ENCODE data around the gene CHRND. TPM values are rescaled to one million over a fixed set of nuclear protein-coding genes. Genes with fewer than 3 reads are reported as not detected.

Gene CHRND
- total and polyA plus RNA-seq, 2 donors from 2014 or later: not detected

DNA sequence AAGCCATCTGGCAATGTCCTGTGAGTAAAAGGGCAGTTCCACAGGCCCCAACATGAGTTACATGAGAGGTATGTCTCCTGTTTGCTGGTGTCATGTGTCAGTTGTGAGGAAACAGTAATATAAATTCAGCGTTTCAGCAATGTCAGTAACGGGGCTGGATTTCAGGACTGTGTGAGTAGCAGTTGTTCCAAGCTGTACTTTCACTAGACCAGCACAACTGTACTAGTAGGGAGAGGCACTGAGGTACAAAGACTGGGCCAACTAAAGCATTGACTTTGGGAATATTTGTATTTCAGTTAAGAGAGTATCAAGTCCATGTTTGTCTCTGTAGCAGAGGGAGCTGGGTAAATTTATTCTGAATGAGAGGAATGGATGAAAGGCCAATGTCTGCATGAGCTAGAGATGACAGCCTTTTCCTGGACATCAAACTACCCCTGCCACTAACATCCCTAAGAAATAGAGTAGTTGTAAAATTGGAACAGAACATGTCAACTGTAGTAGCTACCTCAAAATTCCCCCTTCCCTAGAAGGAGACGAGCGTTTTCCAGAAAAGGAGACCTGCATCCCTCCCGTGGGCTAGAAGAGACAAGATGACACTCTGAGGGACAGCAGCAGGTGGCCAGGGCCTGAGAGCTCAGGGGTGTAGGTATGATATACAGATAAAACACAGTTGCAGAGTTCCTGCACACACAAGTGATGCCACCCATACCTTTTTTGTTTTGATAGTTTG, 48.9 kb downstream of the CHRND start:
- H3K4me1 ChIP-seq (ENCODE audit: control insufficient read depth in 2 of 3, insufficient read depth in 2 of 3, low read depth in 1 of 3, low read length in 3 of 3): peaks cover 4 to 38% (median 7%) of the 10 kb centered on the region in 3 donors
- peak overlapping the region in 1 of 3 donors; percentile 32 for H3K9ac ChIP-seq (ENCODE audit: low read length in 3 of 3)
- peak overlapping the region in 1 of 3 donors; percentile 39 for H3K4me3 ChIP-seq (ENCODE audit: low read length in 3 of 3)
- peaks cover 0 to 9% (median 0%) of the 10 kb centered on the region in 3 donors for H3K36me3 ChIP-seq (ENCODE audit: control insufficient read depth in 2 of 3, insufficient read depth in 3 of 3, low read length in 3 of 3)
- intact Hi-C loops (cut with DNase I): no loop called here
- no peak overlapping the region for H3K27ac ChIP-seq (ENCODE audit: low read depth in 2 of 2, low read length in 2 of 2)
- DNase-seq (peak in 2 of 5 donors; percentile 43 to 58), FAIRE-seq (no peak)
- no peaks in the 10 kb centered on the region for H3K27me3 ChIP-seq (ENCODE audit: control insufficient read depth, insufficient read depth, low read length)
- TF ChIP-seq, protein P1, sequence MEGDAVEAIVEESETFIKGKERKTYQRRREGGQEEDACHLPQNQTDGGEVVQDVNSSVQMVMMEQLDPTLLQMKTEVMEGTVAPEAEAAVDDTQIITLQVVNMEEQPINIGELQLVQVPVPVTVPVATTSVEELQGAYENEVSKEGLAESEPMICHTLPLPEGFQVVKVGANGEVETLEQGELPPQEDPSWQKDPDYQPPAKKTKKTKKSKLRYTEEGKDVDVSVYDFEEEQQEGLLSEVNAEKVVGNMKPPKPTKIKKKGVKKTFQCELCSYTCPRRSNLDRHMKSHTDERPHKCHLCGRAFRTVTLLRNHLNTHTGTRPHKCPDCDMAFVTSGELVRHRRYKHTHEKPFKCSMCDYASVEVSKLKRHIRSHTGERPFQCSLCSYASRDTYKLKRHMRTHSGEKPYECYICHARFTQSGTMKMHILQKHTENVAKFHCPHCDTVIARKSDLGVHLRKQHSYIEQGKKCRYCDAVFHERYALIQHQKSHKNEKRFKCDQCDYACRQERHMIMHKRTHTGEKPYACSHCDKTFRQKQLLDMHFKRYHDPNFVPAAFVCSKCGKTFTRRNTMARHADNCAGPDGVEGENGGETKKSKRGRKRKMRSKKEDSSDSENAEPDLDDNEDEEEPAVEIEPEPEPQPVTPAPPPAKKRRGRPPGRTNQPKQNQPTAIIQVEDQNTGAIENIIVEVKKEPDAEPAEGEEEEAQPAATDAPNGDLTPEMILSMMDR (IDR thresholded peaks at IDR 0.05; ENCODE audit: borderline replicate concordance, extremely low read depth, insufficient read depth): no peak
- H3K9me3 ChIP-seq (ENCODE audit: control insufficient read depth in 2 of 3, insufficient read depth in 1 of 3, low read length in 3 of 3): no peaks in the 10 kb centered on the region

DNA sequence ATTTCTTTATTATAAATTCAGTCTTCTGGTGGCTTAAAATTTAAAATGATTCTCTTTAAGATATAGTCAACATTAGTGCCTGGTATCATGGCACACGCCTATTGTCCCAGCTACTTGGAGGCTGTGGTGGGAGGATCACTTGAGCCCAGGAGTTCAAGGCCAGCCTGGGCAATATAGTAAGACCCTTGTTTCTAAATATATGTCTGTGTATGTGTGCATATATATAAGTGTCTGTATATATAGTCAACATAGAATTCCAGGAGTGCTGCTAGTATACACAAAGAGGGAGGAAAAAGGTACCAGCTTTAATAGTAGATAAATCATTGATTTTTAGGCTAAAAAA, 49.4 kb downstream of the CHRND start:
- Histone ChIP-seq H3K27me3 (ENCODE audit: control insufficient read depth, insufficient read depth, low read length) (no peaks in the 10 kb centered on the region), H3K27ac (ENCODE audit: low read depth in 2 of 2, low read length in 2 of 2) (no peak overlapping the region), H3K4me3 (ENCODE audit: low read length in 3 of 3) (no peak overlapping the region), H3K9ac (ENCODE audit: low read length in 3 of 3) (no peak overlapping the region), H3K4me1 (ENCODE audit: control insufficient read depth in 2 of 3, insufficient read depth in 2 of 3, low read depth in 1 of 3, low read length in 3 of 3) (peaks cover 4 to 43% (median 7%) of the 10 kb centered on the region in 3 donors), H3K36me3 (ENCODE audit: control insufficient read depth in 2 of 3, insufficient read depth in 3 of 3, low read length in 3 of 3) (peaks cover 0 to 7% (median 0%) of the 10 kb centered on the region in 3 donors), H3K9me3 (ENCODE audit: control insufficient read depth in 2 of 3, insufficient read depth in 1 of 3, low read length in 3 of 3) (no peaks in the 10 kb centered on the region)
- no peak for DNase-seq
- intact Hi-C loops (cut with DNase I): no loop called here
- TF ChIP-seq, protein P1 (IDR thresholded peaks at IDR 0.05; ENCODE audit: borderline replicate concordance, extremely low read depth, insufficient read depth): no peak
- no peak for FAIRE-seq

- TF ChIP-seq, protein P1 (IDR thresholded peaks at IDR 0.05; ENCODE audit: borderline replicate concordance, extremely low read depth, insufficient read depth): no peak
- Histone ChIP-seq H3K36me3 (ENCODE audit: control insufficient read depth in 2 of 3, insufficient read depth in 3 of 3, low read length in 3 of 3) (peaks cover 0 to 18% (median 5%) of the 10 kb centered on the region in 3 donors), H3K4me3 (ENCODE audit: low read length in 3 of 3) (no peak overlapping the region), H3K27ac (ENCODE audit: low read depth in 2 of 2, low read length in 2 of 2) (no peak overlapping the region), H3K9ac (ENCODE audit: low read length in 3 of 3) (no peak overlapping the region), H3K4me1 (ENCODE audit: control insufficient read depth in 2 of 3, insufficient read depth in 2 of 3, low read depth in 1 of 3, low read length in 3 of 3) (peaks cover 4 to 40% (median 6%) of the 10 kb centered on the region in 3 donors), H3K27me3 (ENCODE audit: control insufficient read depth, insufficient read depth, low read length) (no peaks in the 10 kb centered on the region), H3K9me3 (ENCODE audit: control insufficient read depth in 2 of 3, insufficient read depth in 1 of 3, low read length in 3 of 3) (no peaks in the 10 kb centered on the region)
- intact Hi-C loops (cut with DNase I): no loop called here
- FAIRE-seq (no peak), DNase-seq (no peak)
Observed at GRCh38 chr2:232576995-232577394, 51.0 kb downstream of the CHRND start.
